ENCODE measurements around the gene DOP1A.

DNA sequence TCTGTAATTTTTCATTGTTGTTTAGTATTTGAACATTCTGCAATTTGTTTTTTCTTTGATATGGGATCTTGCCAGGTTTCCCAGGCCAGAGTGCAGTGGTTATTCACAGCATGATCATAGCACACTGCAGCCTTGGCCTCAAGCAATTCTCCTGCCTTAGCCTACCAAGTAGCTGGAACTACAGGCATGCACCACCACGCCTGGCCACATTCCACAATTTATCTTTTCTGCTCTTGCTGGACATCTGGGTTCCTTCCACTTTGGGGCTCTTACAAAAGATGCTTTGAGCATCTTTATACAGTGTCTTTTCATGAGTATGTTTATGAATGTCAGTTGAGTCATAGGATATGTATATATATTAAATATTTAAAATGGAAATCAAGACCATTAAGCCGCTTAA is 83.6 kb downstream of the DOP1A start:
- TF ChIP-seq POLR2A (IDR thresholded peaks at IDR 0.05) (no peak), CTCF (IDR thresholded peaks at IDR 0.05) (no peak), EP300 (IDR thresholded peaks at IDR 0.05) (no peak)
